Measurements from ENCODE around the gene IRF2BPL. TPM values are rescaled to one million over a fixed set of nuclear protein-coding genes. Genes with fewer than 3 reads are reported as not detected.

The IRF2BPL gene
- total RNA-seq, 1 donor from 2014 or later: 56.2 TPM

- Mint-ChIP-seq H3K4me1 (ENCODE audit: low read depth) (peaks cover 56% of the 10 kb centered on the region), H3K36me3 (ENCODE audit: insufficient read depth) (no peaks in the 10 kb centered on the region), H3K4me3 (ENCODE audit: low read depth) (no peak overlapping the region), H3K27me3 (no peaks in the 10 kb centered on the region), H3K9me3 (ENCODE audit: low read depth) (no peaks in the 10 kb centered on the region), H3K27ac (peak overlapping the region; percentile 88)
- no peak for DNase-seq (ENCODE audit: low spot score, unreplicated experiment)
- no peak for TF ChIP-seq CTCF (IDR thresholded peaks at IDR 0.05; ENCODE audit: unreplicated experiment)
Observed at GRCh38 chr14:77006132-77006531, 22.4 kb downstream of the IRF2BPL start.

GRCh38 chr14:77005559-77005958 is 22.9 kb downstream of the IRF2BPL start:
- Mint-ChIP-seq H3K9me3 (ENCODE audit: low read depth) (no peaks in the 10 kb centered on the region), H3K4me1 (ENCODE audit: low read depth) (peaks cover 58% of the 10 kb centered on the region), H3K4me3 (ENCODE audit: low read depth) (no peak overlapping the region), H3K36me3 (ENCODE audit: insufficient read depth) (no peaks in the 10 kb centered on the region), H3K27ac (no peak overlapping the region), H3K27me3 (no peaks in the 10 kb centered on the region)
- no peak for DNase-seq (ENCODE audit: low spot score, unreplicated experiment)
- no peak for TF ChIP-seq CTCF (IDR thresholded peaks at IDR 0.05; ENCODE audit: unreplicated experiment)

- no peaks in the 10 kb centered on the region for H3K9me3 Mint-ChIP-seq (ENCODE audit: low read depth)
- no peak overlapping the region for H3K4me3 Mint-ChIP-seq (ENCODE audit: low read depth)
- no peaks in the 10 kb centered on the region for H3K36me3 Mint-ChIP-seq (ENCODE audit: insufficient read depth)
- H3K27ac Mint-ChIP-seq: peak overlapping the region; percentile 92
- no peak for DNase-seq (ENCODE audit: low spot score, unreplicated experiment)
- TF ChIP-seq CTCF (IDR thresholded peaks at IDR 0.05; ENCODE audit: unreplicated experiment): no peak
- H3K4me1 Mint-ChIP-seq (ENCODE audit: low read depth): peaks cover 60% of the 10 kb centered on the region
- H3K27me3 Mint-ChIP-seq: no peaks in the 10 kb centered on the region
Observed at GRCh38 chr14:77004711-77005460, 23.6 kb downstream of the IRF2BPL start.

GRCh38 chr14:77003960-77004710 is 24.4 kb downstream of the IRF2BPL start:
- TF ChIP-seq CTCF (IDR thresholded peaks at IDR 0.05; ENCODE audit: unreplicated experiment): no peak
- DNase-seq (ENCODE audit: low spot score, unreplicated experiment): no peak
- Mint-ChIP-seq H3K9me3 (ENCODE audit: low read depth) (no peaks in the 10 kb centered on the region), H3K4me1 (ENCODE audit: low read depth) (peaks cover 60% of the 10 kb centered on the region), H3K36me3 (ENCODE audit: insufficient read depth) (no peaks in the 10 kb centered on the region), H3K4me3 (ENCODE audit: low read depth) (no peak overlapping the region), H3K27ac (peak overlapping the region; percentile 92), H3K27me3 (no peaks in the 10 kb centered on the region)

- Mint-ChIP-seq H3K9me3 (ENCODE audit: low read depth) (no peaks in the 10 kb centered on the region), H3K4me1 (ENCODE audit: low read depth) (peaks cover 53% of the 10 kb centered on the region), H3K36me3 (ENCODE audit: insufficient read depth) (no peaks in the 10 kb centered on the region), H3K27me3 (no peaks in the 10 kb centered on the region), H3K4me3 (ENCODE audit: low read depth) (no peak overlapping the region), H3K27ac (peak overlapping the region; percentile 18)
- TF ChIP-seq CTCF (IDR thresholded peaks at IDR 0.05; ENCODE audit: unreplicated experiment): no peak
- DNase-seq (ENCODE audit: low spot score, unreplicated experiment): no peak
Observed at GRCh38 chr14:77002889-77003288, 25.6 kb downstream of the IRF2BPL start.

Measured in progenitor cell of endocrine pancreas (in vitro differentiated cells).